HG02885 (cell line): ENCODE data around the gene TRPM2.

ENCODE experiments used
- ATAC-seq: cut with Tn5 transposase; IDR thresholded peaks from one replicate; pipeline ENCODE4 v1.9.1; 2021; ENCODE audit warnings: mild to moderate bottlenecking; ENCODE audit not compliant: unreplicated experiment, poor library complexity

Gene TRPM2

DNA sequence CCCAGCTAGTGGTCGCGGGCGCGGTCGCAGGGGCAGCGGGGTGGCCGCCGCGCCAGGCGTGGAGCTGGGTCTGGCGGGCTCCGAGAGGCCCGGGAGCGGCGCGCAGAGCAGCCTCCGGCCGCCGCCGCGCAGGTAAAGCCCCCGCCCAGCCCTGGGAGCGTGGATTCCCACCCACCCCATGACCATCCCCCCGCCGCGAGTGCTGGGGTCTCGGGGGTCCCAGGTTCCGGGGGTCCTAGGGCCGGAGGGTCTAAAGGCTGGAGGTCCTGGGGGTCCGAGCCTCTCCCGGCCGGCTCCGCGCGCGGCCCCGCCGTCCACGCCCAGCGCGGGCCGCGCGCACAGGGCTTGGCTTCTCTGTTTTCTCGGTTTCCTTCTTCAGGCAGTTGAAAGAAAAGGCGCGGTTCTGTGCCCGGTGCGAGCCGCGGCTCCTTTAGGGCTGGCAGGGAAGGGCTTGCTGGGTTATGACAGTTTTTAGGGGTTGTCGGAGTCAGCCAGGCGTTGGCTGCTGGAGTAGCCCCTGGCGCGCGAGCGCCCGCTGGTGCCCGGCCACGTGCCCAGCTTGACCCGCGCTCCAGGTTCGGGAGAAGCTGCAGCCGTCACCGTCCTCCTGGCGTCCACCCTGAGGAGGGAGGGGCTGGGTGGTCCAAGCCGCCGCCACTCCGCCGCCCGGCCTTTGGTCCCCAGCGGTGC is 102.2 kb downstream of the TRPM2 start:
- ATAC-seq, result peak; percentile 39

DNA sequence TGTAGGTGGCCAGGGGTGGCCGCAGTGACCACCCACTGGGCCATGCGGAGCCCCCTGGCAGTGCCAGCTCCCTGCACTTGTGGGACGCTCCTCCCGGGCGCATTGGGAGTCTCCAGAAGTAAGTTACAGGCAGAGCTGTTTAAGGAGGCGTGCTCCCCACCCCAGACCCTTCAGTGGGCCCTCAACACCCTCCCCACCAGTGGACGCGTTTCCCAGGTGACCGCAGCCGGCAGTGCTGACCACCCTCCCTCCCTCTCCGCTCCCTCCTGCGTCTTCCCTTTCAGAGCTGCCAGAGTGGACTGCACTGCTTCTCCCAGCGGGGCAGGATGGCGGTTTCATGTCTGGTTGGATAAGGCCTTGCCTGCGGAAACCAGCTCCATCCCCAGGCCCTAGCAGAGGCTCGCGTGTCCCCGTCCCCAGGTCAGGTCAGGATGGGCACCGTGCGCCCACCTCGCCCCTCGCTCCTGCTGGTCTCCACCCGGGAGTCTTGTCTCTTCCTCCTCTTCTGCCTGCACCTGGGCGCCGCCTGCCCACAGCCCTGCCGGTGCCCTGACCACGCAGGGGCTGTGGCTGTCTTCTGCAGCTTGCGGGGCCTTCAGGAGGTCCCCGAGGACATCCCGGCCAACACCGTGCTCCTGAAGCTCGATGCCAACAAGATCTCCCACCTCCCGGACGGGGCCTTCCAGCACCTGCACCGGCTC is 102.9 kb downstream of the TRPM2 start:
- ATAC-seq, result peak; percentile 9

DNA sequence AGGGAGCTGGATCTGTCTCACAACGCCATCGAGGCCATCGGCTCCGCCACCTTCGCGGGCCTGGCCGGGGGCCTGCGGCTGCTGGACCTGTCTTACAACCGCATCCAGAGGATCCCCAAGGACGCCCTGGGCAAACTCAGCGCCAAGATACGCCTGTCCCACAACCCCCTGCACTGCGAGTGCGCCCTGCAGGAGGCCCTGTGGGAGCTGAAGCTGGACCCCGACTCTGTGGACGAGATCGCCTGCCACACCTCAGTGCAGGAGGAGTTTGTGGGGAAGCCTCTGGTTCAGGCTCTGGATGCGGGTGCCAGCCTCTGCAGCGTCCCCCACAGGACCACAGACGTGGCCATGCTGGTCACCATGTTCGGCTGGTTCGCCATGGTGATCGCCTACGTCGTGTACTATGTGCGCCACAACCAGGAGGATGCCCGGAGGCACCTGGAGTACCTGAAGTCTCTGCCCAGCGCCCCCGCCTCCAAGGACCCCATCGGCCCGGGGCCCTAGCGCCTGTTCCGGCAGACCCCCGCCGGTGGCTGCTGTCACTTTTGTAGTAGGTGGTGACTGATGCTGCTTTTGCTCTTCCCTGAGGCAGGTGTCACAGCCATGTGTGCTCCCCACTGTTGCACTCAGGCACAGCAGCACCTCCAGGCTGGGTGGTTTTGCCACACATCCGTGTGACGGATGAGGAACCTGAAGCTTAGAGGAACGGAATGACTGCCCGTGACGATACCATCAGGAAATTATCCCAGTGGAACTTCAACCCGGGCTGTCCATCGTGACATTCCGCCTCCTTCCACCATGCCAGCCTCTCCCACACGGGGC is 103.7 kb downstream of the TRPM2 start:
- ATAC-seq, result no peak

DNA sequence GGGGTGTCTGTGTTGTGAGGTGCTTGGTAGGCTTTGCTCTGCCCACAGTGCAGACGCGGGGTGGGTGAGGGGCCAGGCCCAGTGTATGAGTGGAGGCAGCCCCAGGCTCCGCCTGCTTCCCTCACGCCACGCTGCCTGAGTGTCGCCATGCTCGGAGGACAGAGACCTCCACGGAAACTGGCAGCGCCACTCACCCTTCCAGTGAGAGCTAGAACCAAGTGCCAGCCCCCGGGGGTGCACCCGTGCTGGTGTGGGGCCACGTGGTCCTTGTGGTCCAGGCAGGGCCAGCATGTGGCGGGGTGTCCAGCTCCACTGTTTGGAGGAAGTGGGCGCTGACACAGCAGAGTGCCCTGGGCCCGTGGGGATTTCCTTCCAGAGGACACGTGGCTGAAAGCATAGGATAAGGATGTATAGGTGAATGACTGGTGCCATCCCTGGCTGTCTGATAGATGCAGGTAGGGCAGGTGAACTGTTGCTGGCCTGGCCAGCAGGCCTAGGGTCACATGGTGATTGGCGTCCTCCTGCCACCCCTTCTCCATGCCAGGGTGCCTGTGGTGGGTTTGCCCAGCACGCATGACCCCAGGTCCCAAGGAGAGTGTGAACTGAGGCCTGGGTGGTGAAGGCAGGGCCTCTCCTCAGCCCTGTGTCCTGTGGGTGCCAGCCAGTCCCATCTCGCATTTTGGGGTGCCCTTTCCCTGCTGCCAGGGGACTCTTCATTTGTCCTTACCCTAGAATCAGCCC is 105.7 kb downstream of the TRPM2 start:
- ATAC-seq, result no peak

DNA sequence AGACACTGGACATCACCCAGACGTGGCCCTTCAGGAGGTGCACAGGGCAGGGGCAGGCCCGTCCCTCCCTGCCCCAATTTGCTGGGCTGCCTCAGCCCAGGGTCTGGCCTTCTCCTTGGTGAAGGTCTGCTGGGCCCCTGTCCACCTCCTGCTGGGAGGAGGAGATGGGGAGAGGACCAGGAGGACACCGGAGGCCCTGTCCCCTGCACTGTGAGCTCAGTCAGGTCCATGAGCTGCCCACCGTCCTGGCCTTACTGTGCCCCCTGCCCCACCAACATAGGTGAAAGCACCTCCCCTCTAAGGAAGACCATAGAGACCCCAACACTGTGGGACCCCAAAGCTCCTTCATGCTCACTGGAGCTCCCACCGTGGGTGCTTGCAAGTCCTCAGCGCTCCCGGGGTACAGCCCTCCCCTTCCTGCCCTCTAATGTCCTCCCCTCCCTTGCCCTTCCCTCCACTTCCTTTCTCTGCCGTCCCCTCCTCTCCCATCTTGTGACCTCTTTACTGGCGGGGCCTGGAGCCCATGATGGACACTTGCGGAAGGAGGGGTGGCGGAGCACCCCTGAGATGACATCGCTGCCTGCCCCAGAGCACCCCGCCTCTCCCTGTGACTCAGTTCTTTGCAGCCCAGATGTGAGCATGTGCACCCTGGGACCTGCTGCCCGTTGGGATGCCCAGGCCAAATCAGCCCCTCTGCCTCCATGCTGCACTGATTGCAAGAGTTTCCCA is 106.5 kb downstream of the TRPM2 start:
- ATAC-seq, result no peak

DNA sequence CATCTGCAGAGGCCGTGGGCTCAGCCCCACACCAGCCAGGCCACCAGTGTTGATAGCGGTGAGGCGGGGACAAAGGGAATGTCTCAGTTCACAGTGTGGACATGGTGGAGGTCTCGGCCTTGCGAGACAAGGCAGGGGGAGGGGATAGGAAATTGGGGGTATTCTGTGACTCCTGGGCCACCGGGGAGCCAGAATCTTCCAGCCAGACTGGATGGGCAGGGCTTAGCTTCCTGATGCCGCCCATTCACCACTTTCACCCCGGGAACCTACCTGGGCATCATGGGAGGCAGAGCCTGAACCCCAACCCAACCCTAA is 107.0 kb downstream of the TRPM2 start:
- no peak for ATAC-seq

DNA sequence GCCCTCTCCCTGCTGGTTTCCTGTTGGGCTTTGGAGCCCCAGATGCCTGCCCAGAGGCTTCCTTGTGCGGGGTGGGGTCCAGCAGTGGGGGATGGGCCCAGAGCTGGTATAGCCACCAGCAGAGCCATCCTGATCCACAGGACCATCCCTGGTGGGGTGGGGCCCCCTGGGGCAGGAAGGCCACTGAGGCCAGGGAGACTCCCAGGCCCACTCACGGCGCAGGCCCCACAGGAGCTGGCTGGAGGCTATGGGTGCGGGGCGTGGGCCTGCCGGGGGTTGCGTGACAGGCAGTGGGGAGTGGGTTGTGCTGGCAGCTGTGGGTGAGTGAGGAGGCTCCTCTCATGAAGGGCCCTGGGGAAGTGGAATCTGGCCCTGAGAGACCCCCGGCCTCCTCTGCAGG is 107.6 kb downstream of the TRPM2 start:
- ATAC-seq, result no peak

DNA sequence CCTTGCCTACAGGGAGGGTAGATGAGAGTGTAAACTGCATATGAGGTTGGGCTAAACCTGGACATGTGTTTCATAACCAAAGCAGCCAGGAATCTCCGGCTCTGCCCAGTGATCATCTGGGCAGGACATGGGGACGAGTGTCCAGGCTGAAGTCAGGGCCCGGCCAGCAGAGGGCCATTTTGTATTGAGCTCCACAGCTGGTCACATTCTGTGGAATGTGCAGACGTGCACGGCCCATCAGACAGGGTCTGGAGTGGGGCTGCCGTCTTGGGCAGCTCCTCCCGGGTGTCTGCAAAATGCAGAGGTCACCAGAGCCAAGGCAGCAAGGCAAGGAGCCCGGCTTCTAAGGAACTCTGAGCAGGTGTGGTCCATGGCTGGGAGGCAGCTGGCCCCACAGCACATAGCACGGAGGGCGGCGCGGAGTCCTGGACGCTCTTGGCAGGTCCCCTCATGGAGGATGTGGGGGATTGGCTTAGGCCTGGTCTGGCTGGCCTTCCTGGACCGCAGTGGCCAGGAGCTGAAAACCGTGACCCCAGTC is 108.1 kb downstream of the TRPM2 start:
- no peak for ATAC-seq

DNA sequence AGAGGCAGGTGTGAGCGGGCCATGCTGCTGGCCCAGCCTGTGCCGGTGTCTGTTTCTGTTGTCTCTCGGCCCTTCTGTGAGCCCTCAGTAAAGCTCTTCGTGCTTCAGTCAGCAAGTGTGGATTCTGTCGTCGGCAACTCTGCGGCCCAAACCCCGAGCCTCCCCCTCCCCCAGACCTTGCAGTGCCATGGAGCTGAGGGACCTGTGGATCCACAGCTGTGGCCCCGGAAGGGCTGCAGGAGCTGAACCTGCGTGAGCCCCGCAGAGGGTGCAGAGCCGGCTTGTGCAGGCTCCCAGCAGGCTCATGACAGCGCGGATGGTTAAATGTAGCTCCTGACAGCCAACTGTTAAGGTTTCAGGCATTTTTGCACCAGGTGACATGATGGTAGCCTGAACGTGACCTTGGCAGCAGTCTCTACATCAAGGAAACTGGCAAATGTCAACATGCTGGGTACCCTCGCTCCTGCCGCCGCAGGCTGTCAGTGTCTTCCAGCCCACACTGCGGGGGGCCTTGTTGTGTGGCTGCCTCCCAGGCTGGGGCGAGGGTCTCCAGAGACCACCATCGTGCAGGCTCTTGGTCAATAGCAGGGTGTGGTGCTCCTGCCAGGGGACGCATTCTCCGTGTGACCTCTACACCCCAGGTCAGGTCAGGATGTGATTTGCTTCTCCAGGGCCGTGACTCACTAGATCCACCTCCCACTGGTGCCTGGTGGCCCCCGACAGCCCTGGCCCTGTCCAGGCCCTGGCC is 108.8 kb downstream of the TRPM2 start:
- no peak for ATAC-seq

DNA sequence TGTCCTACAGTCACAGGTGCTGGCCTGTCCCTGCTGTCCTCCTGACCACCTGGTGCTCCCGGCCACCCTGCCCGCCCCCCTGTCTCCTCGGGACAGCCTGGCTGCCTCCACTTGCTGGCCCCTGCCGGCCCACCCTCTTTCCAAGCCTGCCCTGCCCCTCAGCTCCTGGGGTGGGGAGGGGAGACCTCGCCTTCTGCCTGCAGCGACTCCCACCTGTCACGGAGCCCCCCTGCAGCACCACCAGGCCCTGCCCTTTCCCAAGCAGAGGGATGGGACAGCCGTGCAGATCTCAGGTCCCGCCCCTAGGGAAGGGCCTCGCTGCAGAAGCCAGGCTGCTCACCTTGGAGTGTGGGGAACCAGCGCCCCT is 109.4 kb downstream of the TRPM2 start:
- no peak for ATAC-seq

DNA sequence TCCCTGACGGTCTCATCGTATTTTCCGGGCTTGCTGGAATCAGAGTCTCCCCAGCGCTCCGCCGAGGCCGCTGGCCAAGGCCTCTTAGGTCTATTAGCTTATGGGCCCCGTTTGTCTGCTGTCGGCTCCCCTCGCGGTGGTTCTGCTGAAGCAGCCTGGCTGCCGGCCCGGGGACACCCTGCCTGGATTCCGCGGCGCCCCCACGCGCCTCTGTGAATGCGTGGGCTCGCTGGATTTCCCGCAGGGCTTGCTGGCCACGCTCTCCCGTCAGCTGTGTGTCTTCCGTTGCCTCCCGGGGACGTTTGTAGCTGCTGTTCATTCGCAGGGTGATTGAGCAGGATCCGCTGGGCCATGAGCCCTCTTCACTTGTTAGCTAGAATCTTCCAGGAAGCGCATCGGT is 110.3 kb downstream of the TRPM2 start:
- no peak for ATAC-seq

DNA sequence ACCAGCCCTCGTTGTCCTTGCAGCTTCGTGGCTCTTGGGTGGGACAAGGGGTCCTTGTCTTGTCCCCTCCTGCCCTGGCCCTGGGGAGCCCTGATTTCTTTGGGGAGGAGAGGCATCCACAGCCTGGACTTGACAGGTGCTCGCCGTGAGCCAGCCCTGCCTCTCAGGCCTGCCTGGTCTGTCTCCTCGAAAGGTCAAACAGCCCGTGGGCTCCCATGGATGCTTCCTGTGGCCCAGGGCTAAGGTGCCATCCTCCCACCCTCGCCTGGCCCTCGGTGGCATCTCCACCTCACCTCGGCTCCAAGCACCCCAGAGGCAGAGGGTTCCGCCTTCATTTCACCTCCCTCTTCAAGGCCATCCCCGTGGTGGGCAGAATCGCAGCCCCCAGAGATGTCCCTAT is 110.9 kb downstream of the TRPM2 start:
- no peak for ATAC-seq

DNA sequence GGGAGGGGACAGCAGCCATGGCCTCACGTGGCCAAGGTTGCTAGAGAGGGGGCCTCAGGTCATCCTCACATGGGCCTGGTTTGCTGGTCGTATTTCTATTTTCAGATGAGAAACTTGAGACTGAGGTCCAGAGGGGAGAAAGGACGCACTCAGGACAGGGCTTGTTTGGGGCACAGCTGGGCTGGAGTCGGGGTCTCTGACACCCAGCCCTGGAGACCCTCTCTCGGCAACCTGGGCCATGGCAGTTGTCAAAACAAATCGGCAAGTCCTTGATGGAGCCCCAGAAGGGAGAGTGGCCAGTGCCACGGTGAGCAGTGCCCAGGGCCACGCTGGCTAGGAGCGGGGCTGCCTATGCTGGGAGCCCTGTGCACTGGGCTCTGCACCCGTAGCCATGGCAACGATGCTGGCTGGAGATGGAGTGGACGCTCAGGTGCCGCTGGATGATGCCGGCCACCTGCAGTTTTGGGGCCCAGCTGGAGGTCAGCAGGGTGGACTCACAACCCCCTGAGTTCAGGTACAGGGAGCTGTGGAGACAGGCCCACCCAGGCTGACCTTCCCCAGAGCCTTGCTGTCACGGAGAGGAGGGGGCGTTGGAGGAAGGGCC is 113.0 kb downstream of the TRPM2 start:
- no peak for ATAC-seq

DNA sequence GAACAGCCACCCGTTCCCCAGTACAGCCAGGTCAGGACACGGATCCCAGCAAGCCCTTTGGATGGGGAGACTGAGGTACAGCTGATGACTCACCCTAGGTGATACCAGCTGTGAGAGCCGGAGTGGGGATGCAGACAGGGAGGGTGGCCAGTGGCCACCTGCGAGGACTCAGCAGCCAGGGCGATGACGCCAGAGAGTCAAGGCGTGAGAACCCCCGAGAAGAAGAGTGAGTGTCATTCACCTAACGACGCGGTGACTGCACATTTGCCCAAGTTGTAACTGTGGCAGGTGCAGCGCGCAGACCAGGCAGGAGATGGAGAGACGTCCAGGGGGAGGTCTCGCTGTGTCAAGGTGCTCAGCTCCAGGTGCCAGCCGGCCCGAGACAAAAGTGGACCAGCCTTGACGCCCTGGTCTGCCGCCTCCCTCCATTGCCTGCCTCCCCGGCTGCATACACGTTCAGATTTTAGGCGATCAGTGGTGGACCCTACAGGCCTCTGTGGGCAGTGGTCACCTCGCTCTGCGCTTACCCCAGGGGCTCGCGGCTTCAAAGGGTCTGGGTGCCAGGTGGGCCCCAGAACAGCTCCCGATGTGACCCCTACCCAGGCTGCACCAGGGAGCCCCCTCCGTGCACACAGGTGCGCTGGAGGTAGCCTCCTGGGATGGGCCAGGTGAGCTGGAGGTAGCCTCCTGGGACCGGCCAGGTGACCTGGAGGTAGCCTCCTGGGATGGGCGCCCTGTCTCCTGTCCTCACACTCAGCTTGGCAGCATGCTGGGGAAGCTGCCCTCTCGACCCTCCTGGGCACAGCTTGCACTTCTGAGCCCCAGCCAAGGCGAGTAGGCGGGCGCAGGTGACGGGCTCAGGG is 113.8 kb downstream of the TRPM2 start:
- no peak for ATAC-seq

DNA sequence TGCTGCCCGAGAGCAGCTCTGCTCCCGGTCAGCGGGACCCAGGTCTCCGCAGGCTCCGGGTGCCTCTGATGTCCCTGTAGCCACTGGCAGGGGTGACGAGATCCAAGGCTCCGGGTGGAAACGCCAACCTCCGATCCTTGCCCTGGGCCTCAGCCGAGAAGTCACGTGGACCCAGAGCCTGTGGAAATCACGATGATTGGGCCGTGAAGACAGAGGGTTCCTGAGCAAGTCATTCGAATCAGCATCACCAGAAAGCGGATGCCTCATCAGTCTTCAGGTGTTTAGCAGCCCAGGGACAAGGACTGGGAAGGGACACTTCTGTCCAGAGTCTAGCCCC is 114.4 kb downstream of the TRPM2 start:
- ATAC-seq, result no peak

DNA sequence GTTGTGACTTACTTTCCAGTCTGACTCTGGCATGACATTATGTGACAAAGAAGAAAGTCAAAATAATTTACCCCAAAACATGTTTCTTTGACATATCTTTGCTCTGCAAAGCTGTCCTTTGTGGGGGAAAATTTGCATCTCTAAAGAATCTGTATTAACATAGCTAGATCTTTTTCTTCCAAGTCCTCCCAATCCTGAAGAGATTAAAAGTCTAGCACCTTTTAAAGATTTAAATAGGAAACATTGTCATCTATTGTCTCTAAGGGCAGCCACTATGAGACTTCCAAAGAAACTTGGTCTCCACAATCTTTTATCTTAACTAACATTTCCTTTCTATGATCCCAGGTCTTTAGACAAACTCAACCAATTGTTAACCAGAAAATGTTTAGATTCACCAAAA is 117.9 kb downstream of the TRPM2 start:
- no peak for ATAC-seq

DNA sequence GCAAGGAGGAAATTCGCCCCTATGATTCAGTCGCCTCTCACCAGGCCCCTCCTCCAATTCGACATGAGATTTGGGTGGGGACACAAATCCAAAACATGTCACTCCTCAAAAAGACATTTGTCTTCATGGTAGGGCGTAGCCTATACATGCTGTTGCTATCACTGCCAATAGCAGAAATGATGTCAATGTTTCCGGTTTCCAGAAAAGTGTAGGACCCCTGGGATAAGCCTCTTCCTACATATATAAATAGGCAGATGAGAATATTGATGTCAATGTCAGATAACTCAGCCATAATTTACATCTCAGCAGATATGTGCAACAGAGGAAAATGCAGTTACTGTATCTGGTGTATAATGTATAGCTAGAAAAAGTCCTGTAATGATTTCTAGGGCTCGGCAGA is 118.6 kb downstream of the TRPM2 start:
- ATAC-seq, result no peak

DNA sequence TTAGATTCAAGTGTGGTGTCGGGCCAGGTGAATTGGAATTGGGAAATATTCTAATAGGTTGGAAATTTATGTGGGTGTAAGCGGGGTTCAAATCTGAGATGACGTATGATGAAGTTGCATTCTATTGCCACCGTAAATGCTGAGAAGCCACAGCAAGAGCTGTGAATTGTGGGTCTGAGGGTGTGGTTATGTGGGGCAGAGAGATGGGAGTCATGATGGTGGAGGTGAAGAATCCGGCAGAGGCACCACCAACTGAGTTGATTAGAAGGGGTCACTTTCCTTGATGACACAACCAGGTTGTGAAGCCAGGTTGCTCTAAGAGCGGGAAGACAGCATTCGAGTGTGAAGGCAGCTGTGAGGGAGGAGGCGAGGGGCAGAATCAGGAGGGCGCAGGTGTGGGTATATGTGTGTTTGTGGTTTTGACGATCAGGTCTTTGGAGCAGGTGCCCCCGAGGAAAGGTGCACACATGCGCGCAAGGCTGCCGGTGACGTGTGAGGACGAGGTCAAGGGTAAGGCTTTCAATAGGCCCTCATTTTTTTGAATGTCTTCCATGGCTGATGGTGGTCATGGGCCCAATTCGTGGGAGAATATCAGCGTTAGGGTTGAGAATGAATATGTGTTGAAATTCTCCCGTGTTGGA is 120.6 kb downstream of the TRPM2 start:
- no peak for ATAC-seq
